ENCODE data around the gene CDH22.

Gene CDH22

GRCh38 chr20:46133886-46134654 is 174.2 kb downstream of the CDH22 start:
- no peak for FAIRE-seq

GRCh38 chr20:46132705-46133120 is 175.6 kb downstream of the CDH22 start:
- no peak for FAIRE-seq

GRCh38 chr20:46131396-46131795 is 176.9 kb downstream of the CDH22 start:
- no peak for FAIRE-seq

GRCh38 chr20:46130534-46130933 is 177.8 kb downstream of the CDH22 start:
- FAIRE-seq, result no peak

- FAIRE-seq, result no peak
Measured at GRCh38 chr20:46129955-46130481, 178.3 kb downstream of the CDH22 start.

- FAIRE-seq, result no peak
Measured at GRCh38 chr20:46128310-46129151, 179.8 kb downstream of the CDH22 start.

GRCh38 chr20:46127396-46128010 is 180.8 kb downstream of the CDH22 start:
- FAIRE-seq, result no peak

- no peak for FAIRE-seq
Measured at GRCh38 chr20:46126440-46127056, 181.8 kb downstream of the CDH22 start.

All from endometrium (tissue), 2 donors.